K562 (cell line): ENCODE data around the gene SETDB2. TPM values are rescaled to one million over a fixed set of nuclear protein-coding genes. Genes with fewer than 3 reads are reported as not detected.

Experiments
- CBFA2T2 ChIP-seq: fragments of 450-650 bp; conservative IDR thresholded peaks from 2 replicates; pipeline ENCODE4 v1.6.1; 2017; ENCODE audit warnings: mild to moderate bottlenecking
- CREM ChIP-seq: IDR thresholded peaks from 2 replicates; pipeline ENCODE4 v1.6.1; 2014; ENCODE audit warnings: antibody characterized with exemption, low read depth
- CXXC5 ChIP-seq: fragments of 250-450 bp; sonication (Bioruptor Pico); IDR thresholded peaks from 2 replicates; pipeline ENCODE4 v1.8.0; 2022; ENCODE audit warnings: inconsistent platforms, mild to moderate bottlenecking, moderate library complexity
- ELF1 ChIP-seq: fragments of 200-800 bp; sonication (Bioruptor generic); IDR thresholded peaks from 2 replicates; pipeline ENCODE4 v1.6.1; 2016; ENCODE audit warnings: missing genetic modification characterization, missing compliant biosample characterization
- MAZ ChIP-seq, 2 experiments: fragments of 450-650 bp in 1 of 2; sonication (generic) in 1 of 2; formaldehyde crosslinking; IDR thresholded peaks in 1 of 2; conservative IDR thresholded peaks in 1 of 2; 2 replicates each; pipeline versions ENCODE4 v1.4.0 to v1.5.0; 2020; ENCODE audit warnings: mild to moderate bottlenecking in 1 of 2, missing genetic modification reagents in 1 of 2
- POLR2A ChIP-seq: fragments of 450-650 bp; conservative IDR thresholded peaks from 2 replicates; pipeline ENCODE4 v1.6.1; 2016
- POLR2G ChIP-seq: fragments of 200-400 bp; formaldehyde crosslinking; IDR thresholded peaks from 2 replicates; pipeline ENCODE4 v1.6.1; 2017; ENCODE audit warnings: low read depth, mild to moderate bottlenecking, antibody characterized with exemption, low read length, moderate library complexity
- PRDM10 ChIP-seq: fragments of 450-650 bp; IDR thresholded peaks from 2 replicates; pipeline ENCODE4 v1.6.1; 2018; ENCODE audit not compliant: partially characterized antibody
- TAF9B ChIP-seq: fragments of 450-650 bp; IDR thresholded peaks from 2 replicates; pipeline ENCODE4 v1.6.1; 2018; ENCODE audit warnings: mild to moderate bottlenecking; ENCODE audit not compliant: partially characterized antibody
- XRCC3 ChIP-seq: fragments of 450-650 bp; IDR thresholded peaks from 2 replicates; pipeline ENCODE4 v1.6.1; 2017; ENCODE audit warnings: mild to moderate bottlenecking, moderate library complexity
- polyA plus RNA-seq, 8 experiments: library from polyadenylated mRNA; depleted of rRNA in 4 of 8; stranded (reverse) in 5 of 8; unstranded in 3 of 8; fragments of >200 nt; fragmentation: Nextera tagmentation in 2 of 8; fragmentation: Illumina TruSeq in 1 of 8; extraction: Ambion mirVana in 2 of 8; extraction: Trizol in 1 of 8; gene quantifications; 2 replicates each; pipeline versions ENCODE4 v1.2.1 to v1.2.3, GENCODE V29; 2011 to 2014; ENCODE audit warnings: inconsistent platforms in 1 of 8, missing spikeins in 1 of 8
- total RNA-seq, 7 experiments: library from RNA; depleted of rRNA in 6 of 7; stranded (reverse); fragments of >200 nt in 6 of 7; fragmentation: Illumina TruSeq in 2 of 7; extraction: Trizol in 2 of 7; gene quantifications; 2 replicates each; pipeline versions ENCODE4 v1.2.1 to v1.2.3, GENCODE V29; 2011 to 2021; ENCODE audit warnings: low replicate concordance in 1 of 7
- TF ChIP-seq, protein P1 (sequence below), 2 experiments: fragments of 450-650 bp; conservative IDR thresholded peaks; 2 replicates each; pipeline ENCODE4 v1.6.1; 2017; ENCODE audit warnings: mild to moderate bottlenecking in 2 of 2, moderate library complexity in 2 of 2

SETDB2 gene
- total and polyA plus RNA-seq, 9 of the 15 experiments (the other 6 are each of a cell fraction or from before 2014, with no cell fraction given): 1.0 to 9.0 (median 6.1) TPM

DNA sequence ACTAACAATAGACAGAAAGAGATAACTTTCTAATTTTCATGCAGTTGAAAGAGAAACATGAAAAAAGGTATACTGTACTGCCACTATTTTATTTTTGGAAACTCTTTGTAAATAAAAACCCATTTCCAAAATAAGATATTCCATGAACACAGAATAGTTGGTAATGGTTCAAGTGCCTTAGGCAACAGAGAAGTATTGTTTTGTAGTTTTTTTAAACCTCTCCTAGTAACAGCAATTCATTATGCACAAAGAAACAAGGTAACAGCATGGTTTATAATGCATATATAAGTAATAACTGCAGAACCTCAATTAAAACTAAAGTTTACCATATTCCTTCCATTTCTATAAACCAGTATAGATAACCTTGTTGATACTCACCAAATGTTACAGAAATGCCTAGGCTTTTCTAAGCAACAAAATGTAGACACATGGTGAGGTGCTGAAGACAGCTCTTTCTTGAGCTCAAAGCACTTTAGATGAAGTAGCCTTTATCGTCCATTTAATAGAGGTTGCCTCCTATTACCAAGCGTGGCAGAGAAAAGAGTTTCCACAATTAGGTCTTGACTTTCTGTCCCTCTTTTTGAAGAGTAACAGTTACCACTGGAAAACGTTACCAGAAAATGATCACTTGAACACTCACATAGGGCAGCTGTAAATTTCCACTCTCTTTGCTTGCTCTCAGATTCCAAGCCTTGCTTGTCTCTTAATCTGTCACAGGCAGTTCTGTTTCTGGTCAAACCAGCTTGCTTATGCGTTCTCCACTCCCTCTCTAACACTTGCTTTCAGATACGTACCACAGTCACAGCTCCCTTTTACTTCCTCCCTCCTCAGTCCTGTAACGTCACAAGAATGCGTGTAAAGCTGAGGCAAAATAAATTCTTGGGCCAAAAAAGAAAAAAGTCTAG lies 43.1 kb upstream of the SETDB2 start (continued):
- TF ChIP-seq PRDM10 (no peak), CXXC5 (CRISPR knock-in tag) (peak; percentile 8; the same call in 1 of the 2 replicates), XRCC3 (no peak), POLR2G (no peak), ELF1 (tag) (no peak), CBFA2T2 (0 out of 2 replicates have a peak, but pooled peaks have one; percentile 7), TAF9B (no peak), CREM (peak; percentile 51), MAZ (CRISPR knock-in tag; conservative IDR thresholded peaks at IDR 0.05 in 1 of 2, IDR thresholded peaks at IDR 0.05 in 1 of 2) (peak in 1 of 2 experiments; percentile 23; a peak in 1 of 4 replicates), POLR2A (0 out of 2 replicates have a peak, but pooled peaks have one; percentile 21)
- TF ChIP-seq, protein P1, sequence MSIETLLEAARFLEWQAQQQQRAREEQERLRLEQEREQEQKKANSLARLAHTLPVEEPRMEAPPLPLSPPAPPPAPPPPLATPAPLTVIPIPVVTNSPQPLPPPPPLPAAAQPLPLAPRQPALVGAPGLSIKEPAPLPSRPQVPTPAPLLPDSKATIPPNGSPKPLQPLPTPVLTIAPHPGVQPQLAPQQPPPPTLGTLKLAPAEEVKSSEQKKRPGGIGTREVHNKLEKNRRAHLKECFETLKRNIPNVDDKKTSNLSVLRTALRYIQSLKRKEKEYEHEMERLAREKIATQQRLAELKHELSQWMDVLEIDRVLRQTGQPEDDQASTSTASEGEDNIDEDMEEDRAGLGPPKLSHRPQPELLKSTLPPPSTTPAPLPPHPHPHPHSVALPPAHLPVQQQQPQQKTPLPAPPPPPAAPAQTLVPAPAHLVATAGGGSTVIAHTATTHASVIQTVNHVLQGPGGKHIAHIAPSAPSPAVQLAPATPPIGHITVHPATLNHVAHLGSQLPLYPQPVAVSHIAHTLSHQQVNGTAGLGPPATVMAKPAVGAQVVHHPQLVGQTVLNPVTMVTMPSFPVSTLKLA (conservative IDR thresholded peaks at IDR 0.05): peak in 1 of 2 experiments; percentile 45; a peak in 1 of 4 replicates
